ENCODE data around the gene SLC7A7. TPM values are rescaled to one million over a fixed set of nuclear protein-coding genes. Genes with fewer than 3 reads are reported as not detected.

SLC7A7 gene
- total RNA-seq, 1 experiment from 2014 or later, result 5.9 TPM

DNA sequence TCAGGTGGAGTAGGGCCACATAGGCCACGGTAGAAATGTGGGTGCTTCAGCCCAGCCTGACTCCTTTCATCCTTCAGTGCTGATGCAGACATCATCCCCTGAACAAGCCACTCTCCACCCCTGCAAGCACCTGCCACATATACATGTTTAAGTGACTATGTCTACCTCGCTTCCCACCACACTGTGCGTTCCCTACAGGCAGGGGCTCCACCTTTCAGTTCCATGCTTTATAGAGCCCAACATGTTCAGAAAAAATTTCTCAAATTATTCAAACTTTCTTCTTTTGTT, 11.6 kb downstream of the SLC7A7 start:
- POLR2A ChIA-PET (ENCODE audit: unreplicated experiment), result no interaction called here
- H3F3A ChIP-seq (ENCODE audit: insufficient read depth, low read depth), result peaks cover 5% of the 10 kb centered on the region; the same call in 1 of the 2 replicates
- no peak overlapping the region for H3K27ac ChIP-seq
- no peak overlapping the region for H3K4me3 ChIP-seq
- peaks cover 17% of the 10 kb centered on the region for H3K4me1 ChIP-seq (replicated peaks; ENCODE audit: insufficient read depth)
- no peaks in the 10 kb centered on the region for H4K20me1 ChIP-seq (ENCODE audit: insufficient read depth)
- no peak overlapping the region for H3K4me2 ChIP-seq
- intact Hi-C loops (cut with micrococcal nuclease; ENCODE audit: unreplicated experiment), result no loop called here
- no peaks in the 10 kb centered on the region for H3K9me3 ChIP-seq (ENCODE audit: insufficient read depth, low read depth)
- no peaks in the 10 kb centered on the region for H3K36me3 ChIP-seq (ENCODE audit: low read depth)
- DNase-seq, result no peak
- TF ChIP-seq, protein P1, sequence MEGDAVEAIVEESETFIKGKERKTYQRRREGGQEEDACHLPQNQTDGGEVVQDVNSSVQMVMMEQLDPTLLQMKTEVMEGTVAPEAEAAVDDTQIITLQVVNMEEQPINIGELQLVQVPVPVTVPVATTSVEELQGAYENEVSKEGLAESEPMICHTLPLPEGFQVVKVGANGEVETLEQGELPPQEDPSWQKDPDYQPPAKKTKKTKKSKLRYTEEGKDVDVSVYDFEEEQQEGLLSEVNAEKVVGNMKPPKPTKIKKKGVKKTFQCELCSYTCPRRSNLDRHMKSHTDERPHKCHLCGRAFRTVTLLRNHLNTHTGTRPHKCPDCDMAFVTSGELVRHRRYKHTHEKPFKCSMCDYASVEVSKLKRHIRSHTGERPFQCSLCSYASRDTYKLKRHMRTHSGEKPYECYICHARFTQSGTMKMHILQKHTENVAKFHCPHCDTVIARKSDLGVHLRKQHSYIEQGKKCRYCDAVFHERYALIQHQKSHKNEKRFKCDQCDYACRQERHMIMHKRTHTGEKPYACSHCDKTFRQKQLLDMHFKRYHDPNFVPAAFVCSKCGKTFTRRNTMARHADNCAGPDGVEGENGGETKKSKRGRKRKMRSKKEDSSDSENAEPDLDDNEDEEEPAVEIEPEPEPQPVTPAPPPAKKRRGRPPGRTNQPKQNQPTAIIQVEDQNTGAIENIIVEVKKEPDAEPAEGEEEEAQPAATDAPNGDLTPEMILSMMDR (conservative IDR thresholded peaks at IDR 0.05), result no peak
- TF ChIP-seq EZH2 (IDR thresholded peaks at IDR 0.05; ENCODE audit: low read depth), result no peak
- no TSS peak for BruUV-seq (replicated peaks)
- CTCF ChIA-PET, result no interaction called here
- H2AFZ ChIP-seq, result no peak overlapping the region
- H3K9me2 ChIP-seq (ENCODE audit: insufficient read depth), result no peaks in the 10 kb centered on the region
- H3K27me3 ChIP-seq (ENCODE audit: insufficient read depth, low read depth), result no peaks in the 10 kb centered on the region
- H3K79me2 ChIP-seq (ENCODE audit: low read depth), result no peaks in the 10 kb centered on the region

- H3F3A ChIP-seq (ENCODE audit: insufficient read depth, low read depth), result peaks cover 5% of the 10 kb centered on the region; the same call in 1 of the 2 replicates
- H3K4me1 ChIP-seq (replicated peaks; ENCODE audit: insufficient read depth), result peaks cover 12% of the 10 kb centered on the region
- no peaks in the 10 kb centered on the region for H3K27me3 ChIP-seq (ENCODE audit: insufficient read depth, low read depth)
- ChIA-PET CTCF (no interaction called here), POLR2A (ENCODE audit: unreplicated experiment) (interaction anchor here (0.6 kb wide), 1 partner anchor 153 kb away, joined by 4 read pairs; no protein-coding TSS in a partner anchor)
- no peaks in the 10 kb centered on the region for H3K36me3 ChIP-seq (ENCODE audit: low read depth)
- TF ChIP-seq, protein P1 (conservative IDR thresholded peaks at IDR 0.05), result no peak
- TF ChIP-seq EZH2 (IDR thresholded peaks at IDR 0.05; ENCODE audit: low read depth), result no peak
- H3K4me2 ChIP-seq, result no peak overlapping the region
- BruUV-seq (replicated peaks), result no TSS peak
- no peak overlapping the region for H3K4me3 ChIP-seq
- no peaks in the 10 kb centered on the region for H3K9me3 ChIP-seq (ENCODE audit: insufficient read depth, low read depth)
- no peak for DNase-seq
- H3K79me2 ChIP-seq (ENCODE audit: low read depth), result no peaks in the 10 kb centered on the region
- H3K9me2 ChIP-seq (ENCODE audit: insufficient read depth), result no peaks in the 10 kb centered on the region
- H2AFZ ChIP-seq, result no peak overlapping the region
- H4K20me1 ChIP-seq (ENCODE audit: insufficient read depth), result no peaks in the 10 kb centered on the region
- intact Hi-C loops (cut with micrococcal nuclease; ENCODE audit: unreplicated experiment), result no loop called here
- no peak overlapping the region for H3K27ac ChIP-seq
These were observed 12.2 kb downstream of the SLC7A7 start for GRCh38 chr14:22802860-22803686.

GRCh38 chr14:22801716-22802115, 13.5 kb downstream of the SLC7A7 start:
- no TSS peak for BruUV-seq (replicated peaks)
- H3K9me2 ChIP-seq (ENCODE audit: insufficient read depth), result no peaks in the 10 kb centered on the region
- no peak overlapping the region for H3K27ac ChIP-seq
- H3F3A ChIP-seq (ENCODE audit: insufficient read depth, low read depth), result no peaks in the 10 kb centered on the region
- no peaks in the 10 kb centered on the region for H3K9me3 ChIP-seq (ENCODE audit: insufficient read depth, low read depth)
- CTCF ChIA-PET, result no interaction called here
- H3K4me3 ChIP-seq, result no peak overlapping the region
- H3K27me3 ChIP-seq (ENCODE audit: insufficient read depth, low read depth), result no peaks in the 10 kb centered on the region
- TF ChIP-seq EZH2 (IDR thresholded peaks at IDR 0.05; ENCODE audit: low read depth), result no peak
- TF ChIP-seq, protein P1 (conservative IDR thresholded peaks at IDR 0.05), result no peak
- intact Hi-C loops (cut with micrococcal nuclease; ENCODE audit: unreplicated experiment), result no loop called here
- H3K4me1 ChIP-seq (replicated peaks; ENCODE audit: insufficient read depth), result no peaks in the 10 kb centered on the region
- no peak overlapping the region for H3K4me2 ChIP-seq
- POLR2A ChIA-PET (ENCODE audit: unreplicated experiment), result no interaction called here
- H2AFZ ChIP-seq, result no peak overlapping the region
- H3K36me3 ChIP-seq (ENCODE audit: low read depth), result no peaks in the 10 kb centered on the region
- no peak for DNase-seq
- H4K20me1 ChIP-seq (ENCODE audit: insufficient read depth), result no peaks in the 10 kb centered on the region
- no peaks in the 10 kb centered on the region for H3K79me2 ChIP-seq (ENCODE audit: low read depth)

Data from PC-9 (cell line).